Lower lobe of right lung (tissue), 2 donors: ENCODE data around the gene SORBS2. TPM values are rescaled to one million over a fixed set of nuclear protein-coding genes. Genes with fewer than 3 reads are reported as not detected.

Experiments
- ATAC-seq, 2 donors: fragments of 200-7000 bp; cut with Tn5 transposase; one replicate each; pipeline ENCODE4 v1.9.1; 2020 to 2022; ENCODE audit warnings: mild to moderate bottlenecking in 2 of 2, moderate library complexity in 2 of 2
- DNase-seq: peaks from one replicate; pipeline ENCODE4 v3.0.0-alpha.2; 2020
- H3K27ac ChIP-seq: fragments of 200-600 bp; one replicate; pipeline ENCODE4 v1.8.0; 2022
- H3K27me3 ChIP-seq: fragments of 200-600 bp; one replicate; pipeline ENCODE4 v1.8.0; 2022; ENCODE audit warnings: low read depth
- H3K36me3 ChIP-seq: fragments of 200-600 bp; one replicate; pipeline ENCODE4 v1.8.0; 2022; ENCODE audit warnings: mild to moderate bottlenecking
- H3K4me1 ChIP-seq: fragments of 200-600 bp; one replicate; pipeline ENCODE4 v1.8.0; 2022
- H3K4me3 ChIP-seq: fragments of 200-600 bp; one replicate; pipeline ENCODE4 v1.8.0; 2022; ENCODE audit warnings: mild to moderate bottlenecking
- H3K9me3 ChIP-seq: fragments of 200-600 bp; one replicate; pipeline ENCODE4 v1.8.0; 2022
- intact Hi-C: fragments of 100-400 bp; cut with DNase I; formaldehyde crosslinking; loops from one replicate; pipeline ENCODE4 v1.11.0; 2022
- total RNA-seq: library from RNA; stranded (reverse); fragmentation: NEBNext Ultra II Directional; extraction: Animal tissue kit (Norgen Biotek cat#: 25700); gene quantifications from one replicate; pipeline ENCODE4 v1.2.1, GENCODE V29; 2021
- TF ChIP-seq, protein P1 (sequence below): fragments of 200-600 bp; IDR thresholded peaks from one replicate; pipeline ENCODE4 v1.8.0; 2022; ENCODE audit warnings: antibody characterized with exemption, mild to moderate bottlenecking
- donor health status: DM: no; HTN: yes; CAD: no; lungs with severe emphysema.

SORBS2 gene
- total RNA-seq, 1 donor from 2014 or later, result 49.3 TPM

DNA sequence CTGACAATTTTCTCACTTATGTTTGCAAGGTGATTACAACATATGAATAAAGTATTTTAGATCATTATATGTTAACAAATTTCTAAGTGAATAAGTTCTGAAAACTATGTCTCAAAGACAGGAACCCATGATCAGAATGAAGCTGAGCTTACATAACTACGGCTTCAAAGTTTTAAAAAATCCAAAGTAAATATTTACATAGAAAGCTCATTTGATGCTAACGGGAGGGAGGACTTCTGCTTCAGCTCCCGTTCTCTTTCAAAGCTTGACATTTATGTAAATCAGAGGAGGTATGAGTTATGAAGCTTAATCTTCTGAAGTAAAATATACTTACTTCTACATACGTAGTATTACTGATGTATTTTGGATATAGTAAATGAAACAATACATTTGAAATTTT lies 203.8 kb downstream of the SORBS2 start:
- Histone ChIP-seq H3K4me1 (no peaks in the 10 kb centered on the region), H3K27ac (no peak overlapping the region), H3K27me3 (no peaks in the 10 kb centered on the region), H3K36me3 (peaks cover 5% of the 10 kb centered on the region), H3K9me3 (no peaks in the 10 kb centered on the region), H3K4me3 (no peak overlapping the region)
- TF ChIP-seq, protein P1, sequence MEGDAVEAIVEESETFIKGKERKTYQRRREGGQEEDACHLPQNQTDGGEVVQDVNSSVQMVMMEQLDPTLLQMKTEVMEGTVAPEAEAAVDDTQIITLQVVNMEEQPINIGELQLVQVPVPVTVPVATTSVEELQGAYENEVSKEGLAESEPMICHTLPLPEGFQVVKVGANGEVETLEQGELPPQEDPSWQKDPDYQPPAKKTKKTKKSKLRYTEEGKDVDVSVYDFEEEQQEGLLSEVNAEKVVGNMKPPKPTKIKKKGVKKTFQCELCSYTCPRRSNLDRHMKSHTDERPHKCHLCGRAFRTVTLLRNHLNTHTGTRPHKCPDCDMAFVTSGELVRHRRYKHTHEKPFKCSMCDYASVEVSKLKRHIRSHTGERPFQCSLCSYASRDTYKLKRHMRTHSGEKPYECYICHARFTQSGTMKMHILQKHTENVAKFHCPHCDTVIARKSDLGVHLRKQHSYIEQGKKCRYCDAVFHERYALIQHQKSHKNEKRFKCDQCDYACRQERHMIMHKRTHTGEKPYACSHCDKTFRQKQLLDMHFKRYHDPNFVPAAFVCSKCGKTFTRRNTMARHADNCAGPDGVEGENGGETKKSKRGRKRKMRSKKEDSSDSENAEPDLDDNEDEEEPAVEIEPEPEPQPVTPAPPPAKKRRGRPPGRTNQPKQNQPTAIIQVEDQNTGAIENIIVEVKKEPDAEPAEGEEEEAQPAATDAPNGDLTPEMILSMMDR, result no peak
- DNase-seq (no peak), ATAC-seq (no peak)
- intact Hi-C loops, result no loop called here

DNA sequence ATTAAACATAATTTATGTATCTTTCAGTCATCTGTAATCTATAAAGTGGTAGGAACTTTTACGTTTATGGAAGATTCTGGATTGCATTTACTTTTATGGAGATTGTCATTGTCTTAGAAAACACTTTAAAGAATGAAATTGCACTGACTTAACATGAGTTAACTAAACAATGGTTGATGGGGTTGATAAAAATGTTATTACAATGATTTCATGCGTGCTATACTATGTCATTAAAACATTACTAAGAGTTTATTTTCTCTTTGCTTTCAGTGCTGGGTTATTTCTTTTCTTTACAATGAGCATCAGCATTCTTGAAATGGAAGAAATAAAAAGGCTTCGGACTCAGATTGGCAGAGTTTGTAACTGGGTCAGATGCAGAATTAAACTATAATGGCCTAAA lies 209.6 kb downstream of the SORBS2 start:
- H3K27me3 ChIP-seq, result no peaks in the 10 kb centered on the region
- no peaks in the 10 kb centered on the region for H3K4me1 ChIP-seq
- intact Hi-C loops, result no loop called here
- H3K36me3 ChIP-seq, result peaks cover 5% of the 10 kb centered on the region
- no peak for ATAC-seq
- no peak overlapping the region for H3K4me3 ChIP-seq
- no peak for DNase-seq
- H3K27ac ChIP-seq, result no peak overlapping the region
- TF ChIP-seq, protein P1, result no peak
- no peaks in the 10 kb centered on the region for H3K9me3 ChIP-seq

DNA sequence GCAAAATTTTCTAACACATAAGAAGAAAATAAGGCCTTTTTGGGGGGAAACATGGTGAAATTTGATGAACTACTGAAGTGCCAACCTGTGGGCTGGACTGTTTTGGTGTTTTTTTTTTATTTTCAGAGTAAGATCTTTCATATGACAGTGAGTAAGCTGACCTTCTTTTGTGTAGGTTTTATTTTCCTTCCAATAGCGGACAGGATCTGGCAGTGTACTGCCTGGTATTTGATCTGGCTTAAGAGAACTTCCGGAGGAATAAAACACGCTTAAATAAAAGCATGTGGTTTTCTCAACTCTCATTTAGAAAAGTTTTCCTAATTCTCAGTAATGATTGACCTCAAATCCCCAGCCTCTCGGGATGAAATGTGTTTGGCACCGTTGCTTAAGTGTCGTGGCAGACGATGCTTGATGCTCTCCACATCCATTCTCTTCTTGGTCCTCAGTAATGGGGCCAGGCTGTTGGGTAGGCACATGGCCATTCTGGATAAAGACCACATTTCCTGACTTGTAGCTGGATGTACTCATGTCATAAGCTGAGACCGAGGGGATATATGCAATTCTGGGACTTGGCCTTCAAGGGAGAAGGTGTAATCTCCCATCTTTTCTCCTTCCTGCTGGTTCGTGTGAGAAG lies 211.1 kb downstream of the SORBS2 start:
- ATAC-seq (no peak), DNase-seq (no peak)
- H3K4me1 ChIP-seq, result no peaks in the 10 kb centered on the region
- TF ChIP-seq, protein P1, result no peak
- H3K27ac ChIP-seq, result no peak overlapping the region
- no peaks in the 10 kb centered on the region for H3K9me3 ChIP-seq
- H3K4me3 ChIP-seq, result no peak overlapping the region
- H3K27me3 ChIP-seq, result no peaks in the 10 kb centered on the region
- H3K36me3 ChIP-seq, result no peaks in the 10 kb centered on the region
- intact Hi-C loops, result no loop called here

DNA sequence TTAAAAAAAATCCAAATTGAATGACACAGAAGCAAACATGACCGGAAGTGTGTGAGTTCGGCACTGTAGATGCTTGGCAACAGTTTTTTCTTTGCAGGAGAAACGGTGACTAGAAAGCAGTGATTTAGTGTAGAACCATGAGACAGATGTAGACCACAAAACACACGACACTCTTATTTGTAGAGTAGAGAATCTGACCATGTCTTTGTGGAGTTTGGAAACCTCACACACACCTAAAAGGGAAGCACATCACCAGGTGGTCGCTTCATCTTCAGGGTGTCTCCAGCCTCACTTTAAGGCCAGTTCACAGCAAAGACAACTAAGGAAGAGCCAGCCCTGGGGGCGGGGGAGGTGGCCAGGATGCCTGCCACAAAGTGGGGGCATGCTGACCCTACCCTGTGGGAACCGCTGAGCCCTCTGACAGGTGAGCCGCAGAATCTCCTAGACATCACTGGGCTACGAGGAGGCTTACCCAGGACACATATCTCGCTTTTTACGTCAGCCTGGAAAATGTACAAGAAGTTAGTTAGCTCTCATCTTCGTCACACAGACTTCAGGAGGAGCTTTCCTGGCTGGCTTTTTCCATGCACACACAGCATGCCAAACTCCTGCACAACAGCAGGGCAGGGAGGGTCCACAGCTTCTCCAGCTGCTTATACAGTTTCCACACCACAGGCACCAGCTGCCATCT lies 212.3 kb downstream of the SORBS2 start:
- Histone ChIP-seq H3K9me3 (no peaks in the 10 kb centered on the region), H3K36me3 (no peaks in the 10 kb centered on the region), H3K4me1 (no peaks in the 10 kb centered on the region), H3K27me3 (no peaks in the 10 kb centered on the region), H3K4me3 (no peak overlapping the region), H3K27ac (no peak overlapping the region)
- DNase-seq (no peak), ATAC-seq (peak in 1 of 2 donors; percentile 34)
- intact Hi-C loops, result loop anchor here (10.0 kb wide), 1 partner anchor 115 kb away; no protein-coding TSS in a partner anchor
- TF ChIP-seq, protein P1, result no peak

DNA sequence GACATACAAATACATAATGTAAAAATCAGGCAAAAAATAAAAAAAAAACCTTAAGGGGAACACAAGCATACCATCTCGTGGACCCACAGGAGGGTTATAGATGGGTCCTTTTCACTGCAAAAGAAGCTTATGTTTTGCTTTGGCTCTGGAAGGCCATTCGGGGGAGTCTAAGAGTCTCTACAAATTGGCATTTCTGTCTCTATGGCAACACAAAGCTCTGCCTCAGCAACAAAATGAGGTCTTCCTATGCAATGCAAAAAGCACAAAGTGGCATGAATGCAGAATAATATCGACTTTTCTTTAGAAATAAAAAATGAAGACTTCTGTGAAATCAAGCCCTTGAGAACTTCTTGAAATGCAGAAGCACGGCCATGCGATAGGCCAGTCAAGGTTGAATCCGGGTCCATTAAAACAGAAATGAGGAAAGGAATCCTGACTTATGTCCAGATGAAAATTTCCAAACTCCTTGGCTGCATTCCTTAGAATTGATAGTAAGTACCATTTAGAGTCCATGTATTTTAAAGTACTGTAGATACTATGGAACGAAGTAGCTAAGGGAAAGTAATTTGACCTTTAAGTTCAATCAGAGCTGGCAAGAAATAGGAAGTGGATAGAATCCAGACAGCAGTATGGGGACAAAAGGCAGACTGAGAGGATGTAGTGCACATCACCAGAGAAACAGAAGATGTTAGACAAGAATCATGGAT lies 213.0 kb downstream of the SORBS2 start:
- intact Hi-C loops, result loop anchor here (10.0 kb wide), 1 partner anchor 114 kb away; no protein-coding TSS in a partner anchor
- no peak overlapping the region for H3K4me3 ChIP-seq
- H3K4me1 ChIP-seq, result no peaks in the 10 kb centered on the region
- TF ChIP-seq, protein P1, result no peak
- H3K9me3 ChIP-seq, result no peaks in the 10 kb centered on the region
- DNase-seq, result no peak
- no peaks in the 10 kb centered on the region for H3K36me3 ChIP-seq
- H3K27ac ChIP-seq, result no peak overlapping the region
- no peak for ATAC-seq
- H3K27me3 ChIP-seq, result no peaks in the 10 kb centered on the region
